OCI-LY7 (cell line): ENCODE results near the gene MBD1. TPM values are rescaled to one million over a fixed set of nuclear protein-coding genes. Genes with fewer than 3 reads are reported as not detected.
A peak's percentile ranks its signal among the peaks of the same experiment; 100 is the strongest.

Source experiments
- BruUV-seq: library from RNA; stranded (reverse); fragments of 400-500 nt; replicated peaks from 2 replicates; lab custom pipeline; 2021; lab: Mats Ljungman, UMichigan
- CTCF ChIA-PET: fragments of 300-600 bp; sonication (Branson Sonifier 250); formaldehyde crosslinking; loops from one replicate; lab custom pipeline; 2022; ENCODE audit warnings: antibody characterized with exemption; ENCODE audit not compliant: unreplicated experiment; lab: Charles Lee
- POLR2A ChIA-PET: fragments of 300-600 bp; sonication (Branson Sonifier 250); formaldehyde crosslinking; loops from one replicate; lab custom pipeline; 2022; ENCODE audit warnings: antibody characterized with exemption; lab: Charles Lee
- DNase-seq: peaks from one replicate; pipeline ENCODE4 v3.0.0-alpha.2; 2015; ENCODE audit warnings: low spot score
- H2AFZ ChIP-seq: fragments of 200-600 bp; sonication (generic), shearing (Covaris generic); 2 replicates; pipeline ENCODE4 v1.6.1; 2014; ENCODE audit warnings: mild to moderate bottlenecking, antibody characterized with exemption, low read length, moderate library complexity
- H3K27ac ChIP-seq: fragments of 200-600 bp; sonication (generic); 2 replicates; pipeline ENCODE4 v1.5.1; 2014; ENCODE audit warnings: mixed run types, low read depth, mild to moderate bottlenecking, moderate library complexity, low read length, inconsistent platforms; ENCODE audit not compliant: poor library complexity, severe bottlenecking
- H3K36me3 ChIP-seq: fragments of 200-600 bp; sonication (generic); 2 replicates; pipeline ENCODE4 v1.6.1; 2014; ENCODE audit warnings: mild to moderate bottlenecking, antibody characterized with exemption, low read length, moderate library complexity, mixed read lengths; ENCODE audit not compliant: insufficient read depth
- H3K4me1 ChIP-seq: fragments of 200-600 bp; sonication (generic); 2 replicates; pipeline ENCODE4 v1.5.1; 2014; ENCODE audit warnings: mild to moderate bottlenecking, low read length; ENCODE audit not compliant: insufficient read depth, poor library complexity, severe bottlenecking
- H3K4me2 ChIP-seq: fragments of 200-600 bp; sonication (generic); 2 replicates; pipeline ENCODE4 v1.6.1; 2014; ENCODE audit warnings: mild to moderate bottlenecking, low read length
- H3K4me3 ChIP-seq: fragments of 200-600 bp; sonication (generic); 2 replicates; pipeline ENCODE4 v1.5.1; 2014; ENCODE audit warnings: mild to moderate bottlenecking, low read depth, low read length; ENCODE audit not compliant: poor library complexity, severe bottlenecking
- H3K79me2 ChIP-seq: fragments of 200-600 bp; sonication (generic); 2 replicates; pipeline ENCODE4 v1.6.1; 2016; ENCODE audit warnings: low read depth, mild to moderate bottlenecking, low read length, moderate library complexity, mixed read lengths; ENCODE audit not compliant: insufficient read depth
- H3K9me2 ChIP-seq: fragments of 200-600 bp; sonication (generic); 2 replicates; pipeline ENCODE4 v1.6.1; 2016; ENCODE audit warnings: mild to moderate bottlenecking, low read length, mixed read lengths; ENCODE audit not compliant: insufficient read depth
- H3K9me3 ChIP-seq: fragments of 200-600 bp; sonication (generic); 2 replicates; pipeline ENCODE4 v1.6.1; 2014; ENCODE audit warnings: mild to moderate bottlenecking, mixed run types, low read length, mixed read lengths
- H4K20me1 ChIP-seq: fragments of 200-600 bp; sonication (generic); 2 replicates; pipeline ENCODE4 v1.6.1; 2014; ENCODE audit warnings: mild to moderate bottlenecking, antibody characterized with exemption, low read length, moderate library complexity, mixed read lengths; ENCODE audit not compliant: insufficient read depth
- CTCF ChIP-seq: fragments of 200-600 bp; sonication (generic); conservative IDR thresholded peaks from 2 replicates; pipeline ENCODE4 v1.5.1; 2014; ENCODE audit warnings: mild to moderate bottlenecking, antibody characterized with exemption, low read length, moderate library complexity, mixed read lengths
- EZH2phosphoT487 ChIP-seq: fragments of 200-600 bp; sonication (generic); IDR thresholded peaks from 2 replicates; pipeline ENCODE4 v1.6.1; 2018; ENCODE audit warnings: low read depth, borderline replicate concordance, mild to moderate bottlenecking, mixed run types, antibody characterized with exemption, low read length, moderate library complexity, mixed read lengths
- intact Hi-C: fragments of 100-400 bp; cut with micrococcal nuclease; formaldehyde crosslinking; loops from one replicate; pipeline ENCODE4 v1.10.0; 2022; ENCODE audit not compliant: unreplicated experiment
- total RNA-seq, 2 experiments: library from RNA; depleted of rRNA in 1 of 2; stranded (reverse); fragments of >200 nt in 1 of 2; shearing (Covaris generic) in 1 of 2; gene quantifications; 2 replicates each; pipeline ENCODE4 v1.2.3, GENCODE V29; 2014 to 2022

The MBD1 gene
- total RNA-seq, 2 experiments from 2014 or later: 42.2 to 47.3 TPM

GRCh38 chr18:50280707-50281294, 522 bp downstream of the MBD1 start:
- H2AFZ ChIP-seq: peak overlapping the region; percentile 35; the same call in 1 of the 2 replicates
- ChIA-PET POLR2A (interaction anchor here (0.7 to 1.1 kb wide), 2 partner anchors 10 to 57 kb away, joined by 3 read pairs; no protein-coding TSS in a partner anchor), CTCF (no interaction called here)
- H3K79me2 ChIP-seq: peaks cover 29% of the 10 kb centered on the region; the same call in 1 of the 2 replicates
- no peaks in the 10 kb centered on the region for H4K20me1 ChIP-seq
- H3K9me2 ChIP-seq: no peaks in the 10 kb centered on the region
- H3K4me2 ChIP-seq: peak overlapping the region; percentile 97
- H3K9me3 ChIP-seq: no peaks in the 10 kb centered on the region
- TF ChIP-seq CTCF: no peak
- no peak for TF ChIP-seq EZH2phosphoT487
- H3K36me3 ChIP-seq: peaks cover 74% of the 10 kb centered on the region
- DNase-seq: no peak
- intact Hi-C loops: loop anchor here (1.0 kb wide), 1 partner anchor 14 kb away; the partner anchor contains the start of gene CFAP53
- peak overlapping the region; percentile 93 for H3K4me3 ChIP-seq
- no TSS peak for BruUV-seq
- H3K4me1 ChIP-seq: peaks cover 24% of the 10 kb centered on the region
- peak overlapping the region; percentile 69 for H3K27ac ChIP-seq

DNA sequence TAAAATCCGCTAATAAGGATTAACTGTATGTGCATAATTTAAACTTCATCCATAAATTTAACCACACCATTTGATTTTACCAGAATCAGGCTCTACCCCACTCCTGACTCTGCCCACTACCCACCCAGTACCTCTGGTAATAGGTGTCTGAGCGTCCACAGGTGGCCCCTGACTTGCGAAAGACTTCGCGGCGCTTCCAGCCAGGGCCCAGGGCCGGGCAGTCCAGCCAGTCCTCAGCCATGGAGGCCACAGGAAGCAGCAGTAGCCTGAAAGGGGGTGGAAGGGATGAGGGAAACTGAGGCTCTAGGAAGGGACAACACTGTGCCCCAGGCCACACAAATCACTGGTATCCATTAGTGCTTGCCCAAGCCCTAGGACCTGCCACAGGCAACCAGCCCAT, 1.6 kb downstream of the MBD1 start:
- POLR2A ChIA-PET: no interaction called here
- no peak for DNase-seq
- BruUV-seq: no TSS peak
- TF ChIP-seq EZH2phosphoT487: no peak
- TF ChIP-seq CTCF: no peak
- no peak overlapping the region for H2AFZ ChIP-seq
- H3K9me3 ChIP-seq: no peaks in the 10 kb centered on the region
- peaks cover 24% of the 10 kb centered on the region for H3K4me1 ChIP-seq
- H3K4me3 ChIP-seq: peak overlapping the region; percentile 93
- peaks cover 27% of the 10 kb centered on the region; the same call in 1 of the 2 replicates for H3K79me2 ChIP-seq
- no peaks in the 10 kb centered on the region for H4K20me1 ChIP-seq
- peak overlapping the region; percentile 97 for H3K4me2 ChIP-seq
- intact Hi-C loops: no loop called here
- no peaks in the 10 kb centered on the region for H3K9me2 ChIP-seq
- no peak overlapping the region for H3K27ac ChIP-seq
- peaks cover 74% of the 10 kb centered on the region for H3K36me3 ChIP-seq
- CTCF ChIA-PET: no interaction called here

GRCh38 chr18:50277942-50278341, 3.4 kb downstream of the MBD1 start:
- TF ChIP-seq EZH2phosphoT487 (no peak), CTCF (no peak)
- BruUV-seq: no TSS peak

More at GRCh38 chr18:50277942-50278341, 3.4 kb downstream of the MBD1 start:
- no peak for DNase-seq
- Histone ChIP-seq H3K36me3 (peaks cover 74% of the 10 kb centered on the region), H3K9me2 (no peaks in the 10 kb centered on the region), H3K4me2 (no peak overlapping the region), H3K9me3 (no peaks in the 10 kb centered on the region), H3K4me1 (peaks cover 24% of the 10 kb centered on the region), H3K4me3 (no peak overlapping the region), H3K79me2 (peaks cover 27% of the 10 kb centered on the region; the same call in 1 of the 2 replicates), H4K20me1 (no peaks in the 10 kb centered on the region), H2AFZ (no peak overlapping the region), H3K27ac (no peak overlapping the region)
- CTCF ChIA-PET: no interaction called here
- intact Hi-C loops: no loop called here
- POLR2A ChIA-PET: no interaction called here
